ENCODE data around the gene MRFAP1L1. TPM values are rescaled to one million over a fixed set of nuclear protein-coding genes. Genes with fewer than 3 reads are reported as not detected.

MRFAP1L1 gene
- total RNA-seq, 2 experiments from 2014 or later = 26.6 to 27.0 TPM

GRCh38 chr4:6724421-6725111 lies 14.9 kb upstream of the MRFAP1L1 start:
- Histone ChIP-seq H3K36me3 (ENCODE audit: insufficient read depth, low read length) (no peaks in the 10 kb centered on the region), H3K4me1 (ENCODE audit: insufficient read depth, low read length) (peaks cover 16% of the 10 kb centered on the region), H3K9me3 (ENCODE audit: control insufficient read depth in 1 of 2, insufficient read depth in 1 of 2, low read length in 2 of 2) (no peaks in the 10 kb centered on the region), H3K27ac (ENCODE audit: low read depth in 1 of 2, low read length in 2 of 2) (no peak overlapping the region), H3K27me3 (ENCODE audit: control insufficient read depth in 1 of 2, insufficient read depth in 2 of 2, low read length in 2 of 2) (no peaks in the 10 kb centered on the region), H3K4me3 (ENCODE audit: low read length) (no peak overlapping the region)
- no peak overlapping the region for H3K27ac Mint-ChIP-seq
- no peak for TF ChIP-seq CTCF (IDR thresholded peaks at IDR 0.05)
- no peak overlapping the region for H3K4me3 Mint-ChIP-seq
- no peaks in the 10 kb centered on the region for H3K27me3 Mint-ChIP-seq
- intact Hi-C loops (cut with DNase I, micrococcal nuclease) = no loop called here
- POLR2A ChIA-PET = no interaction called here
- CTCF ChIA-PET = interaction anchor here (0.7 kb wide), 1 partner anchor 149 kb away, joined by 4 read pairs; no protein-coding TSS in a partner anchor
- ATAC-seq (ENCODE audit: poor library complexity) (no peak), DNase-seq (peak in 1 of 14 experiments; percentile 5)
- no peaks in the 10 kb centered on the region for H3K9me3 Mint-ChIP-seq
- peaks cover 16% of the 10 kb centered on the region for H3K4me1 Mint-ChIP-seq (ENCODE audit: low read depth)
- no peaks in the 10 kb centered on the region for H3K36me3 Mint-ChIP-seq (ENCODE audit: low read depth)

- ATAC-seq (ENCODE audit: poor library complexity) (no peak), DNase-seq (no peak)
- ChIA-PET POLR2A (no interaction called here), CTCF (interaction anchor here (0.7 kb wide), 1 partner anchor 150 kb away, joined by 4 read pairs; no protein-coding TSS in a partner anchor)
- intact Hi-C loops (cut with DNase I, micrococcal nuclease) = no loop called here
- Mint-ChIP-seq H3K9me3 (no peaks in the 10 kb centered on the region), H3K27ac (no peak overlapping the region), H3K4me1 (ENCODE audit: low read depth) (peaks cover 22% of the 10 kb centered on the region), H3K4me3 (no peak overlapping the region), H3K36me3 (ENCODE audit: low read depth) (peaks cover 3% of the 10 kb centered on the region), H3K27me3 (no peaks in the 10 kb centered on the region)
- TF ChIP-seq CTCF (IDR thresholded peaks at IDR 0.05) = no peak
- Histone ChIP-seq H3K27me3 (ENCODE audit: control insufficient read depth in 1 of 2, insufficient read depth in 2 of 2, low read length in 2 of 2) (no peaks in the 10 kb centered on the region), H3K27ac (ENCODE audit: low read depth in 1 of 2, low read length in 2 of 2) (no peak overlapping the region), H3K4me1 (ENCODE audit: insufficient read depth, low read length) (peaks cover 16% of the 10 kb centered on the region), H3K4me3 (ENCODE audit: low read length) (no peak overlapping the region), H3K9me3 (ENCODE audit: control insufficient read depth in 1 of 2, insufficient read depth in 1 of 2, low read length in 2 of 2) (no peaks in the 10 kb centered on the region), H3K36me3 (ENCODE audit: insufficient read depth, low read length) (no peaks in the 10 kb centered on the region)
Observed at GRCh38 chr4:6723851-6724250, 14.2 kb upstream of the MRFAP1L1 start.

- peaks cover 14% of the 10 kb centered on the region for H3K4me1 ChIP-seq (ENCODE audit: insufficient read depth, low read length)
- H3K36me3 Mint-ChIP-seq (ENCODE audit: low read depth) = peaks cover 5% of the 10 kb centered on the region
- H3K4me3 Mint-ChIP-seq = no peak overlapping the region
- H3K4me1 Mint-ChIP-seq (ENCODE audit: low read depth) = peaks cover 21% of the 10 kb centered on the region
- ChIA-PET POLR2A (no interaction called here), CTCF (no interaction called here)
- intact Hi-C loops (cut with DNase I, micrococcal nuclease) = no loop called here
- no peaks in the 10 kb centered on the region for H3K9me3 ChIP-seq (ENCODE audit: control insufficient read depth in 1 of 2, insufficient read depth in 1 of 2, low read length in 2 of 2)
- no peak overlapping the region for H3K27ac Mint-ChIP-seq
- no peaks in the 10 kb centered on the region for H3K27me3 ChIP-seq (ENCODE audit: control insufficient read depth in 1 of 2, insufficient read depth in 2 of 2, low read length in 2 of 2)
- no peaks in the 10 kb centered on the region for H3K9me3 Mint-ChIP-seq
- ATAC-seq (ENCODE audit: poor library complexity) (no peak), DNase-seq (peak in 1 of 14 experiments; percentile 8)
- no peak overlapping the region for H3K27ac ChIP-seq (ENCODE audit: low read depth in 1 of 2, low read length in 2 of 2)
- no peaks in the 10 kb centered on the region for H3K27me3 Mint-ChIP-seq
- H3K4me3 ChIP-seq (ENCODE audit: low read length) = no peak overlapping the region
- H3K36me3 ChIP-seq (ENCODE audit: insufficient read depth, low read length) = no peaks in the 10 kb centered on the region
- no peak for TF ChIP-seq CTCF (IDR thresholded peaks at IDR 0.05)
Observed at GRCh38 chr4:6722891-6723290, 13.2 kb upstream of the MRFAP1L1 start.

All from CD4-positive, alpha-beta T cell (primary cell).